HUES48 (cell line): ENCODE measurements around the gene ACP6.

Experiments used
- H3K27ac ChIP-seq: one replicate; pipeline ENCODE4 v1.7.0; 2013; ENCODE audit warnings: low read depth, low read length, inconsistent platforms
- H3K27me3 ChIP-seq: 2 replicates; pipeline ENCODE4 v1.6.1; 2013; ENCODE audit warnings: mild to moderate bottlenecking, low read length; ENCODE audit not compliant: control insufficient read depth, insufficient read depth
- H3K36me3 ChIP-seq: 2 replicates; pipeline ENCODE4 v1.6.1; 2013; ENCODE audit warnings: low read length; ENCODE audit not compliant: control insufficient read depth, insufficient read depth
- H3K4me1 ChIP-seq: 2 replicates; pipeline ENCODE4 v1.6.1; 2013; ENCODE audit warnings: mild to moderate bottlenecking, low read length; ENCODE audit not compliant: control insufficient read depth, insufficient read depth
- H3K4me3 ChIP-seq: 2 replicates; pipeline ENCODE4 v1.5.1; 2013; ENCODE audit warnings: mild to moderate bottlenecking, low read depth, low read length
- H3K9ac ChIP-seq: 2 replicates; pipeline ENCODE4 v1.6.1; 2013; ENCODE audit warnings: mild to moderate bottlenecking, low read depth, low read length, moderate library complexity
- H3K9me3 ChIP-seq: 2 replicates; pipeline ENCODE4 v1.6.1; 2013; ENCODE audit warnings: low read length; ENCODE audit not compliant: control insufficient read depth, insufficient read depth

The ACP6 gene

GRCh38 chr1:147631839-147632238 lies 38.5 kb downstream of the ACP6 start:
- no peak overlapping the region for H3K9ac ChIP-seq
- no peak overlapping the region for H3K4me3 ChIP-seq
- no peak overlapping the region for H3K27ac ChIP-seq
- H3K36me3 ChIP-seq, result no peaks in the 10 kb centered on the region
- H3K9me3 ChIP-seq, result no peaks in the 10 kb centered on the region
- no peaks in the 10 kb centered on the region for H3K27me3 ChIP-seq
- no peaks in the 10 kb centered on the region for H3K4me1 ChIP-seq

DNA sequence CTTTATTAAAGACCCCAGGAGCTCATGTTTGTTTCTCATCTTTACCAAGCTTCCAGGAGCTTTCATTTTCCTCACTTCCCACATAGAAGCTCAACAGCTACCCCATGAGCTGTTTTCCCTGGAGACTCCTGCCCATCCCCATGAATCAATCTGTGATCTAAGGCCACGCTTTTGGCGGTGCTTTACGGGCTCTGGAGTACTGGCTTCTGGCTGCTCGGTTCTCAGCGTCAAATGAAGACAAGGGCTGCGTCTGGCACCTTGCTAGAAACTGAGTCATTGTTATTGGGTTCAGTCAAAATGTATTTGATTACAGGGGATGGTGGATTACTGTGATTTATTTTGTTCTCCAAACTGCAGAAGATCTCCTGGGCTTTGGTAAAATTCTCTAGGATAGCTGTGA lies 39.9 kb downstream of the ACP6 start:
- Histone ChIP-seq H3K9ac (no peak overlapping the region), H3K27me3 (no peaks in the 10 kb centered on the region), H3K4me1 (peaks cover under 1% of the 10 kb centered on the region; the same call in 1 of the 2 replicates), H3K4me3 (no peak overlapping the region), H3K36me3 (peaks cover 3% of the 10 kb centered on the region; the same call in 1 of the 2 replicates), H3K27ac (no peak overlapping the region), H3K9me3 (no peaks in the 10 kb centered on the region)

- no peaks in the 10 kb centered on the region for H3K27me3 ChIP-seq
- no peak overlapping the region for H3K27ac ChIP-seq
- no peaks in the 10 kb centered on the region for H3K9me3 ChIP-seq
- no peak overlapping the region for H3K9ac ChIP-seq
- peaks cover 5% of the 10 kb centered on the region; the same call in 1 of the 2 replicates for H3K4me1 ChIP-seq
- no peak overlapping the region for H3K4me3 ChIP-seq
- peaks cover 3% of the 10 kb centered on the region; the same call in 1 of the 2 replicates for H3K36me3 ChIP-seq
Observed at GRCh38 chr1:147630022-147630421, 40.3 kb downstream of the ACP6 start.

- Histone ChIP-seq H3K4me3 (no peak overlapping the region), H3K9ac (no peak overlapping the region), H3K27ac (no peak overlapping the region), H3K4me1 (peaks cover 6% of the 10 kb centered on the region; the same call in 1 of the 2 replicates), H3K27me3 (no peaks in the 10 kb centered on the region), H3K9me3 (no peaks in the 10 kb centered on the region), H3K36me3 (peaks cover 18% of the 10 kb centered on the region)
Observed at GRCh38 chr1:147628441-147628840, 41.9 kb downstream of the ACP6 start.

- H3K27ac ChIP-seq, result no peak overlapping the region
- H3K4me1 ChIP-seq, result peaks cover 6% of the 10 kb centered on the region; the same call in 1 of the 2 replicates
- H3K27me3 ChIP-seq, result no peaks in the 10 kb centered on the region
- no peaks in the 10 kb centered on the region for H3K9me3 ChIP-seq
- no peak overlapping the region for H3K4me3 ChIP-seq
- peaks cover 26% of the 10 kb centered on the region for H3K36me3 ChIP-seq
- no peak overlapping the region for H3K9ac ChIP-seq
Observed at GRCh38 chr1:147627435-147628110, 42.8 kb downstream of the ACP6 start.

DNA sequence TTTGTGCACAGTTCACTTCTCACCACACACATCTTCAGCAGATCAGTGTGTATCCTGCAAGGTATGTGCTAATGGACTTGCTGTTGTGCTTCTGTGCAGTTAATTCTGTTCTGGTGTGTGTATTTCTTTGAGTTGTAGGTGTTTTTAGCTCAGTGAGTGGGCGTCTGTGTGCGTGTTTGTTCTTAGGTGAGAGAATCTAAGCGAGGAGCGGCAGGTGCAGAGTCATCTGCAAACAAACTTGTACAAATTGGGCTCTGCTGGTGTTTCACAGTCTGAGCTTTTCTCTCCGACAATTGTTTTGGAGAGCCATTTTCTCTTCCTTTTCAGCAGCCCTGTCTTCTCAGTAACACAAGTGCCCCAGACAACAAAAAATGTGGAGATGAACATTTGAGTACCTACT lies 43.6 kb downstream of the ACP6 start:
- Histone ChIP-seq H3K4me3 (no peak overlapping the region), H3K36me3 (peaks cover 35% of the 10 kb centered on the region), H3K27ac (no peak overlapping the region), H3K9ac (no peak overlapping the region), H3K27me3 (no peaks in the 10 kb centered on the region), H3K9me3 (no peaks in the 10 kb centered on the region), H3K4me1 (peaks cover 6% of the 10 kb centered on the region; the same call in 1 of the 2 replicates)

GRCh38 chr1:147626291-147626690 lies 44.0 kb downstream of the ACP6 start:
- peaks cover 6% of the 10 kb centered on the region; the same call in 1 of the 2 replicates for H3K4me1 ChIP-seq
- no peak overlapping the region for H3K4me3 ChIP-seq
- H3K27me3 ChIP-seq, result no peaks in the 10 kb centered on the region
- no peak overlapping the region for H3K9ac ChIP-seq
- H3K9me3 ChIP-seq, result no peaks in the 10 kb centered on the region
- peaks cover 39% of the 10 kb centered on the region for H3K36me3 ChIP-seq
- no peak overlapping the region for H3K27ac ChIP-seq

DNA sequence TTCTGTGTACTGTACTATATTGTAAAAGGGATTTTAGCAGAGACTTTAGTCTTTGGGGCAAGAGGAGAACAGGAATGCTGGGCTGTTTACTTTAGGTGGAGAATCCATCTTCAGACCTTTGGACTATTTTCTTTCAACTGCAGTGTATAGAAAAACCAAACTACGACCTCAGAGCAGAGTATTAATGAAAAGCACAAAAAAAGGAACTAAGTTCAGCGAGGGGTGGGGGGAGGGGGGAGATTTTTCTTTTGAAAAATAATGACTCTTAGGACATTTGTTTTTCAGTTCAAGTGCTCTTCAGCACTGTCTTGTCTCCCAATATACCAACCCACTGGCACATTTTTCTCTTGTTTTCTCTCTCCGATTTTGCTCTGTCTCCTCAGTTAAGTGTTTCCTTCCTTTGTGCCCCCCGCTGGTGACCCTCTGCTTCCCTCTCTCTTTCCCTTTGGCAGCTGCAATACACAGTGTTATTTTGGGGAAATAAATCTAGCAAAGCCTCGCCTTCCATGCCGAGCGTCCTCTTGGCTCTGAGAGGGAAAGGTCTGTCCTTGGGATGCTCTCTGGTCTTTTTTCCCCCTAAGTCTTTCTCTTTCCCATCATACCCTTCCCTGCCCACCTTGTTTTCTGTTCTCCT lies 44.8 kb downstream of the ACP6 start:
- no peak overlapping the region for H3K27ac ChIP-seq

DNA sequence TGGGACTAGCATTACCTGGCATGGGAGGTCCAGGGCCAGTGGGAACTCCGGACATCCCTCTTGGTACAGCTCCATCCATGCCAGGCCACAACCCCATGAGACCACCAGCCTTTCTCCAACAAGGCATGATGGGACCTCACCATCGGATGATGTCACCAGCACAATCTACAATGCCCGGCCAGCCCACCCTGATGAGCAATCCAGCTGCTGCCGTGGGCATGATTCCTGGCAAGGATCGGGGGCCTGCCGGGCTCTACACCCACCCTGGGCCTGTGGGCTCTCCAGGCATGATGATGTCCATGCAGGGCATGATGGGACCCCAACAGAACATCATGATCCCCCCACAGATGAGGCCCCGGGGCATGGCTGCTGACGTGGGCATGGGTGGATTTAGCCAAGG lies 45.8 kb downstream of the ACP6 start:
- peaks cover 57% of the 10 kb centered on the region for H3K36me3 ChIP-seq

More for the DNA sequence above, 44.8 kb downstream of the ACP6 start:
- Histone ChIP-seq H3K27me3 (no peaks in the 10 kb centered on the region), H3K9ac (no peak overlapping the region), H3K4me1 (peaks cover 6% of the 10 kb centered on the region; the same call in 1 of the 2 replicates), H3K36me3 (peaks cover 47% of the 10 kb centered on the region), H3K4me3 (no peak overlapping the region), H3K9me3 (no peaks in the 10 kb centered on the region)

GRCh38 chr1:147624011-147624410 lies 46.3 kb downstream of the ACP6 start:
- no peak overlapping the region for H3K9ac ChIP-seq
- H3K27me3 ChIP-seq, result no peaks in the 10 kb centered on the region
- H3K27ac ChIP-seq, result no peak overlapping the region
- no peaks in the 10 kb centered on the region for H3K9me3 ChIP-seq
- H3K4me3 ChIP-seq, result no peak overlapping the region
- peaks cover 62% of the 10 kb centered on the region for H3K36me3 ChIP-seq
- peaks cover 6% of the 10 kb centered on the region; the same call in 1 of the 2 replicates for H3K4me1 ChIP-seq

More for the DNA sequence above, 45.8 kb downstream of the ACP6 start:
- Histone ChIP-seq H3K27me3 (no peaks in the 10 kb centered on the region), H3K9ac (no peak overlapping the region), H3K4me3 (no peak overlapping the region), H3K9me3 (no peaks in the 10 kb centered on the region), H3K4me1 (peaks cover 6% of the 10 kb centered on the region; the same call in 1 of the 2 replicates), H3K27ac (no peak overlapping the region)

GRCh38 chr1:147622731-147623130 lies 47.6 kb downstream of the ACP6 start:
- Histone ChIP-seq H3K9me3 (no peaks in the 10 kb centered on the region), H3K4me3 (no peak overlapping the region), H3K36me3 (peaks cover 75% of the 10 kb centered on the region)

More at GRCh38 chr1:147622731-147623130, 47.6 kb downstream of the ACP6 start:
- H3K4me1 ChIP-seq, result peaks cover 6% of the 10 kb centered on the region; the same call in 1 of the 2 replicates
- no peak overlapping the region for H3K27ac ChIP-seq
- H3K9ac ChIP-seq, result no peak overlapping the region
- no peaks in the 10 kb centered on the region for H3K27me3 ChIP-seq
